GM21526 (cell line): ENCODE data around the gene TMC1.
"Not testable (repeated sequence)": the region's sequence is repeated elsewhere in the genome, so short reads cannot be mapped to it uniquely, and the experiment has no call there.

Source experiments
- ATAC-seq: cut with Tn5 transposase; IDR thresholded peaks from one replicate; pipeline ENCODE4 v1.9.1; 2021; ENCODE audit warnings: moderate library complexity; ENCODE audit not compliant: unreplicated experiment, low FRiP score

TMC1 gene

DNA sequence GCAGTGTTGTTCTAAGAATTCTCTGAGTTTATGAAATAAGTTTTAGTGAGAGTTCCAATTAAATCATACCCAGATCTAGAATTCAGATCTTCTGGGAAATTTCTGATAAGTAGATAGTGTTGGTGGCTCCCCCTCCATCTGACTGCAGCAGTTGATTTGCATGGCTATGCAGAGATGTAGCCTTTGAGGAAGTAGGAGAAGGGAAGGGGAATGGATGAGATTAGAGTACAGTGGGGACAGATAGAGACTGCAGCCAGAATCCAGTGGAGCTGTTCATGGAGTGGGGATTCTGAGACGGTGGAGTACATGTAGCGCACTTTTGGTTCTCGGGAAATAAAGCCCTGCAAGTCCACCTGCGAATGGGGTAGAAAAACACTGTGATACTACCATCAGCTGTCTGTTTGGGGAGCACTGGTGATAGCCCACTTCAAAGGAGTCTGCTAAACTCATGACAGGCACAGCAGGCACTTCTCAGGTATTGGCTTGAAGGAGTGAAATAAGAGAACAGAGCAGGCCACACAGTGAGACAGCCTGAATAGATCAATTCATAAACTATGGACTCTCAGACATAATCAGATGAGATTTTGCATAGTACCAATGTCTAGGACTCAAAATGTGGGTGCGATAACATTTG, 334.6 kb downstream of the TMC1 start:
- no peak for ATAC-seq

DNA sequence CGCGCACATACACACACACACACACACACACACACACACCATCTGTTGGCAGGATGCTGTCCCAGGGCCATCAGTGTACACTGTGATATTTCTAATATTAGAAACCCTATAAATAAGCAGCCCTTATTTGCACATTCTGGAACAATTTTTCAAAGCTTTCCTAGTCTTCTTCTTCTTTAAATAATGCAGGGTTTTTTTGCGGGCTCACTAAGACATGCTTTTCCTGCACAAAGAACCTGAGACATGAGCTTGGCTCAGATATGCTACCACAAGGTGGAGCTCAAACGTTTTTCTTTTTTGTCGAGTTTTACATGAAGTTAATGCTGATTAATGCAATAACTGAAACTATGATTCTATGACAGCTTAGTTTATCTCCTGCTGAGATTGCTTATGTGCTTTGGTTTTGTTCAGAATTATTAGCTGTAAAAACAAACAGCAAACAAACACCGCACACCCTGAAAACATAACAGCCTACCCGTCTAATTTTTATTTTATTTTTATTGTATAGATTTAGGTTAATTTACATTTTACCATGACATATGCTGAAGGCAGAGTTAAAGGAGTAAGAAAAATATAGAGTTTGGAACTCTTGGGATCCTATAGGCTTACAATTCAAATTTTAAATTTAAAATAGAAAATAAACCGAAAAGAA, 335.7 kb downstream of the TMC1 start:
- ATAC-seq, result no peak

- ATAC-seq, result no peak
These were observed 336.2 kb downstream of the TMC1 start for GRCh38 chr9:72857624-72857996.

DNA sequence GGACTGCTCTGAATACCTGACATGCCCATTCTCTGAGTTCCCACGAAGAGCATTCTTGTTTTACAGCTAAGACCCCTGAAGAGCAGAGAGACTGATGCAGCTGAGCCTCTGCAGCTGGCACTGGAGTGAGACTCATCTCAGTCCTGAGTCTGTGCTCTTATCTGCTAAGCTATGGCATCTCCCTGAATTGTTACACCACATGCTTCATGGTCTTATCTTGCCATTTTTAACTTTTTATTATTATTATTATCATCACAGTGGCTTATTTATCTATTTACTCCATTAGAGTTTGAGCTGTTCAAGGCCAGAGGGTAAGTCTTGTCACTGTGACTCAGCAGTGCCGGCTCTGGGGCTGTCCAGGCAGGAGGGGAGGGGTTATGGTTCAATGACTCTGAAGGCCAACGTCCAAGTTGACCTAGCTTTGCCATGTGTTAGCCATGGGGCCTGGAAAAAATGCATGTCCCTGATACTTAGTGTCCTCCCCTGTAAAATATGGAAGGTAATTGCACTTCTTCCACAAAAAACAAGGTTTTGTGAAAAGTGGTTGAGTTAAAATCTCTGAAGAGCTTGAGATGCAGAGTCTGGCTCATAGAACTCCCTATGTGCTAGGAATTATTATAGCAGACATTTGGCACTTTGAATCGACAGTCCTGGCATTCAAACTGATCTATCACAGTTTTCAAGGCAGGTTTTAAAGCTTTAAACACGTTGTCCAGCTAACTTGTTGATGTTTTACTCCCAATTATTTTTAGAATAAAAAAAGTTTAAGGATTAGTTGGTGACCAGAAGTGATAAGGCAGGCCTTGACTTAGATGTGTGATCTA, 336.9 kb downstream of the TMC1 start:
- ATAC-seq, result no peak

GRCh38 chr9:72862788-72863187, 341.4 kb downstream of the TMC1 start:
- ATAC-seq, result not testable (repeated sequence)

GRCh38 chr9:72863456-72864094, 342.2 kb downstream of the TMC1 start:
- no peak for ATAC-seq

GRCh38 chr9:72864327-72864726, 342.9 kb downstream of the TMC1 start:
- ATAC-seq, result no peak

DNA sequence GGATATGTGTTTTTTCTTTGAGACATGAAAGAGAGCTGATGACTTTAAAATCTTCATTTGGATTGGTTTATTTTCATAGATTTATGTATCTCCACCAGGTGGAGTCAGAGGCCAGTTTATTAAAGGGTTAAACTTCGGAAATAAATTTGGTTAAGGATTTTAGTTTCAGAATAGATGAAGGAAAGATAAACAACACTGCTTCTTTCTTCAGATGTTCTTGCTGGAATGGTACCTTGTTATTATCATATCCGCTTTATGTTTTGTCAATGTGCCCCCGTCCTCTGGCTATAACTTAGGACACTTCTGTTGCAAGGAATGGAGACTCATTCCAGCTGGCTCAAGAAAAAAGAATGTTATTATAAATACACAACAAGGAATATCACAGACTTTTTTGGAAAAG, 350.3 kb downstream of the TMC1 start:
- no peak for ATAC-seq

- ATAC-seq, result no peak
These were observed 351.3 kb downstream of the TMC1 start for GRCh38 chr9:72872718-72873117.

DNA sequence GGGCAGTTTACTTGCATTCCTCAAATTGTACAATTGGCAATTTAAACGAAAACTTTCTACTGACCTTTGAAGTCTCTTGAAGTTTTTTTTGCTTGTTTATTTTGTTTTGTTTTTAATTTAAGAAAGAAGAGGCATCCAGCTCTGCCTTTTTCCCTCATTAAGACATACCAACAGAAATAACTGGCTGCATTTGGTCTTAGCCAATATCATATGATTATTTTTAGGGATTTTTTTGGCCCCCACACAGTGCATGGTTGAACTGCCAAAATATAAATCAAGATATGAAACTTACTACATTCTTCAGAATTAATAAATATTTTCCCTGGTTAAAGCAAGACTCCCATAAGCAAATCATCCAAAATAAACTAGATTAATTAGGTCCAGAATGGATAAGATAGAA, 352.0 kb downstream of the TMC1 start:
- no peak for ATAC-seq

GRCh38 chr9:72874344-72874743, 352.9 kb downstream of the TMC1 start:
- ATAC-seq, result no peak

DNA sequence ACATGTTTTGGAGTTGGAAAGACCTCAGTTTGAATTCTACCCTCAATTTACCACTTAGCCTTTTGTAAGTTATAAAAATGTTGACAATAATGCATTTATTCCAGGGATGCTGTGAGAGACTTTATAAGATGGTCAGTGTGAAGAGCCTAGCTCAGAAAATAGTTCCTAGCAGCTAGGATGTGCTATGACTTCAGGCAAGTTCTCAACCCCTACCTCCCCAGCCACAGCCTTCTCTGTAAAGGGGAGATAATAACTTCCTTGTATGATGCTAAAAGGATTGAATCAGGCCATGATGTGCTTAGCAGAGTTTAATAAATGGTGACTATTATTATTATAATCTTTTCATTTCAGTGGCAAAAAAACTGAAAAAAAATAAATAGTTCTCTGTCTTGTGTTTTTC, 353.8 kb downstream of the TMC1 start:
- ATAC-seq, result no peak

- no peak for ATAC-seq
These were observed 359.4 kb downstream of the TMC1 start for GRCh38 chr9:72880821-72881220.

GRCh38 chr9:72882117-72882775, 360.8 kb downstream of the TMC1 start:
- no peak for ATAC-seq

GRCh38 chr9:72883875-72884274, 362.5 kb downstream of the TMC1 start:
- no peak for ATAC-seq

DNA sequence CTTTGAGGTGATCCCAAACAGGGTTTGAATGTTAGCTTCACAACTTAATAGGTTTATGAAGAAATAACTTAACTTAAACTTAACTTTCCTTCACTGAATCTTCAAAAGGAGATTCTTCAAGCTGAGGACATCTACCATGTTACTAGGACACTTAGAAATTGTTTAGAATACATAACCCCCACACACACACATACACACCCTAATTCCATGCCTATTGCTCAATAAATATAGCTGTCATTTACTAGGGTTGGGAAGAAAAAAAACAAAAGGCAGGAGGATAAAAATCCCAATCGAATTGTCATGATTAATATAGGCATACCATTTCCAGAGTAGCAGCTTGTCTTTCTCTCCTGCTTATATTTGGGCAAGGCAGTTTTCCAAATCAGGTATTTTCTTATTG, 363.1 kb downstream of the TMC1 start:
- ATAC-seq, result no peak
